HG02798 (cell line): ENCODE measurements around the gene DCLK1.
"Not testable (repeated sequence)": the region's sequence is repeated elsewhere in the genome, so short reads cannot be mapped to it uniquely, and the experiment has no call there.

Experiments used
- ATAC-seq: cut with Tn5 transposase; IDR thresholded peaks from one replicate; pipeline ENCODE4 v1.9.1; 2021; ENCODE audit warnings: mild to moderate bottlenecking; ENCODE audit not compliant: unreplicated experiment, poor library complexity

DCLK1 gene

DNA sequence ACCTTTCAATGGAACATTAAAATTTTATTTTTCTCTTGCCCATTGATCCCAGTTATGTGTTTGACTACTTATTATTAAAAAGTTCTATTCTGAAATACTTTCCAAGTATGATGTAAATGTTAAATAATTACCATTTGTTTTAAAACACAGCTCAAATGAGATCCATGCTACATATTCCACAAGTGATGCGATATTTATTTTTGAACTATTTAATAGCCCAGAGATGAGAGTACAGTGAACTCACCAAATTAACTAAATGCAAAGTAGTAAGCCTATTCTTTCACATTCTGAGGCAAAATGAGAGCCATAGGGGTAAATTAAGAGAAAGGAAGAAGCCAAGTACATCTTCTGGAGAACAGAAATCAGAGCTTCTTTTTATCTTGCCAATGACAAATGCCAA is 1.2 kb upstream of the DCLK1 start:
- no peak for ATAC-seq

DNA sequence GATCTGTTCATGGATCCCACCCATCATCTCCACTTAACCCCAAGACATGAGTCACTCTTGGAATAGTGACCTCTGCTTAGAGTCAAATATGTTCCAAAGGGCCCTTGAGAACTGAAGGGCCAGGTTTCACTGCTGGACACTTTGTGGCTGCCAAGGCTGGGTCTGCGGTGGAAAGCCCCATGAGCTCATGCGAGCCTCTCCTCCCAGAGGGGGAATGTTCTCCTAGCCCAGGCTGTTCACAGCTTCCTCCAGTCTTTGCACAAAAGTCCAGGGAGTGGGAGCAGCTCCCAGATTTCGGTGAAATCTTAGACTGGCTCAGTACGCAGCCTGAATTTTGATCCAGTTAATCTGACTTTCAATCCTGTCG is 732 bp upstream of the DCLK1 start:
- ATAC-seq: no peak

DNA sequence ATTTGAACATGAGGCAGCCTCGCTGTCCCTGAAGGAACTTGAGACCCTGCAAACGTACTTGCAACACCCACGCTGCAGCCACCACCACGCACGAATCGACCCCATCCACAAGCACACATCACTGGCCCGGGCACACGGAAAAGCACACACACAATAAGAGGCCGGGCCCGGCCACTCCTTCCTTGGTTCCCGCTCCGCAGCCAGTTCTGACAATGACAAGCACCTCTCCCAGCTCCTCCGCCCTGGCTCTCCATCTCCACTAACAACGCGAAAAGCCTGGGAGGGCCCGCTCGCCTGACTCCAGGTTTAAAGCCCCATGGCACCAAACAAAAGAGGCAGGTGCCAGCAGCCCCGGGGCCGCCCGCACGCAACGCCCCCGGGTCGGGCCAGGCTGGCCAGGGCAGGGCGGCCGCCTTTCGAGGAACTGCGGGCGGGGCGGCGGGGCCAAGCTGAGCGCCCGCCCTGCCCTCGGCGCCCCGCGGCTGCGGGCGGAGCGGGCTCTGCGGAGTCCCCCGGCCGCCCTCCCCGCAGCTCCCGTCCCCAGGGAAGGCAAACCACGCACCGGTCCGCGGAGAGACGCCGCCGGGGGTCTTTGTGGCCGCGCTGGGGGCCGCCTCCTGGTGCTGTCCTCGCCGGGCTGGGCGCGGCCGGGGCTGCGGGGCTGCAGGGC is 495 bp downstream of the DCLK1 start:
- ATAC-seq: no peak

DNA sequence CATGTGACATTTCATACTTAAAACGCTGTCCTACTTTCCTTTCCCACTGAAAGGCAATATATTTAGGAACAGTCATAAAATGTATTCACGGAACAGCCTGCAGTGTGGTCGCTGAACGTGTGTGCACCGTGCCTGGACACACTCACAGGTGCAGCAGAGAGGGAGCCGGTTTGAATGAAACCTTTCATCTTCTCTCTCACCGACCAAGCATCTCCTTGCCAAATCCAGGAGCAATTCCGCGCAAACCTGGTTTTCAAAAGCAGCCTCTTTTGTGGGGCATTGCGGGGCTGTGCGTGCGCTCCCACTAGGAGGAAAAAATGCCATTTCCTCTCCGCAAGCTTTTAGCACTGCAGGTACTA is 1.0 kb downstream of the DCLK1 start:
- no peak for ATAC-seq

DNA sequence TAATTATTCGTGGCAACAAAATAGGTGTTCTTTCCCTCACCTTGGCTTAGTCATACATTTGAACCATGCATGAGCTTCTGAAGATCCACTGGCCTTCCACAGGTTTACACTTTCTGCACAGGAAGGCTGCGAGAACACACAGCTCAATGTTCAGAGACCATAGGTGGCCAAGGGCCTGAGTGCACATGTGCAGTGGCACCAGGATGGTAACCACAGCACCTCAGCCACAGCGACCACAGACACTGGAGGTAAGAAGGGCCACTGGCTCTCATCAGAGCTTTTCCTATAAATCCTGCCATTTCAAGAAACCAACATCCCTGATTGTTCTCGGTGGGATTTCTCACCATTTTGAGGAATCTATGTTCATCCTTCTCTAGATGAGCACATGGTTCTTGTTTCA is 1.6 kb downstream of the DCLK1 start:
- ATAC-seq: no peak

DNA sequence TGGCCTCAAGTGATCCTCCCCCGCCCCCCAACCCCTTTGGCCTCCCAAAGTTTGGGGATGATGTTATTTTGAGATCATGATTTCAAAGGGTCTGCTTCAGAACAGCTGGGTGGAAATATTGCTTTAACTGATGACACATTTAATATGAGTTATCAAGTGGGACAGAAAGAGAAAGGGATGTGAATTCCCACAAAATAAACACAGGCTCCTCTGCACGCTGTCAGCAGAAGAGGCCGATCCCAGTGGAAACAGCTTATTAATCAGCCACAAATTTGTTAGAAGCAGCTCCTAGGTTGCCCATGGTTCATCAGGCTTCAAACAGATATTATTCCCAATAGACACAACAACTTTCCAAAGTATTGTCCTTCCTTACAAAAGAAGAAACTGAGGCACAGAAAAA is 4.7 kb downstream of the DCLK1 start:
- ATAC-seq: no peak

DNA sequence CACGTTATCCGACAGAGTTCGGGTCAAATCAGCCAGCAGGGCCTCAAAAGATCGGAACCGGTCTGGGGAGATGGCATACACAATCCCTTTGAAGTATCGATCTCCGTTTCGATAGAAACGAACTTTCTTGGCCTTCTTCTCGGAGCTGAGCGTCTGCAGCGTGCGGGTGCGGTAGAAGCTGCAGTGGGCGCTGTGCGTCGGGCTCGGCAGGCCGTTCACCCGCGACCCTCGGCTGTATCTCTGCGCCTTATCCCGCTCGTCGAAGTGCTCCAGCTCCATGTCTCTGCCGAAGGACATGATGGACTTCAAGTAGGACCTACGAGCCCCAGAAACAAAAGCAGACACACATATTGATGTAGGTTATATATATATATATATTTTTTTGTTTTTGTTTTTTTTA is 5.3 kb downstream of the DCLK1 start:
- no peak for ATAC-seq

DNA sequence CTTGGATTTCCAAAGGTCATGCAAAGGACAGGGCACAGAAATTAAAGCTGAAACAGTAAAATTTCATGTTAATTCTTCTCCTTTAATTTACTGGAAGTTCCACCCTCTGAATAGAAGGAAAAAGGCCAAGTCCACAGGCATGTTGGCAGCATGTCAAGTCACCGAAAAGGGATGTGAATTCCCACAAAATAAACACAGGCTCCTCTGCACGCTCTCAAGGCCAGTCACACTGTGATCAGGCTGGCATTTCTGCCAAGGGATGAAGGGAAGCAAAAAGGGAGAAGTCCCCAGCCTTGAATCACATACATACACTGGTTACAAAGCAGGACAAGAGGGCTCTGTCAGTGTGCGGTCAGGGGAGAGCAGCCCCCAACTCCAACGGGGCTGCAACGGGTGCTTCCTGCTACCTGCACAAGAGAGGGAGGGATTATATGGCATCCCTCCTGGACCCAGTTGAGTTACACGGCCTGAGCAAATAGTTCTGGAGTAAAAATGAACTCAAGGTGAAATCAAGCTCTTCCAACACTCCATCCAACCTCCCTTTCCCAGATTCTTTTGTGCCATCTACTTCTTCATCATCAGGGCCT is 6.9 kb downstream of the DCLK1 start:
- no peak for ATAC-seq

DNA sequence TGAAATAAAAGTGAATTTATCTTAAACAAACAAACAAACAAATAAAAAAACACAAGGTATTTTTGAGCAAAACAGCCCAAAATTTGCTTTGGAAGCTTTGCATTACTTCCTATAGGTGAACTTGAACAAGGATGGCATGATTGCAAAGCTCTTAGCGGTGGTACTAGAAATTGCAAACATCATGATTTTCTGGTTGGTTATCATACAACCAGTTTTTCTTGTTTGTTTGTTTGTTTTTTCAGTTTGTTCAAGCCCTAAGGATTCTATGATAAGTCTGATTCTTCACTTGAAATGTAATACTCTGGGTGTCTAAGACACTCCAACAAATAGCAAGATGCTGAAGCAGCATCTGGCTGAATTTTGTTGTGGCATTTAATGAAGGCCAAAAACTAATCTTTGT is 15.9 kb downstream of the DCLK1 start:
- ATAC-seq: no peak

DNA sequence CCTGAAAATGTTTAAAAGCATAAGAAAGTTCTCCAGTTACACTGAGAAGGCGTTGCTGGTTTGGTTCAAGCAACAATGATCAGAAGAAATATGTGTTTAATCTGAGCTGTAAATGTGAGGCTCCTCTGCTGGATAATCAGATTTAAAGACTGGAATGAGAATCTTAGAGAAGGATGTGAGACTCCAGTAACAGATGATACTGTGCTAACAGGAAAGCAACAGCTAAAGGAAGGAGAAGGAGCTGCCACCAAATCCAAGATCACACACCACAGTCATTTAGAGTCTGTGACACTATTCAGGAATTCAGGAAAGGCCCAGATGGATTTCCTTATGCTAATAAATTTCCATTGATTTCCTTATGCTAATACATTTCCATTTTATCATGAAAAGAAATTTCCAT is 16.9 kb downstream of the DCLK1 start:
- no peak for ATAC-seq

DNA sequence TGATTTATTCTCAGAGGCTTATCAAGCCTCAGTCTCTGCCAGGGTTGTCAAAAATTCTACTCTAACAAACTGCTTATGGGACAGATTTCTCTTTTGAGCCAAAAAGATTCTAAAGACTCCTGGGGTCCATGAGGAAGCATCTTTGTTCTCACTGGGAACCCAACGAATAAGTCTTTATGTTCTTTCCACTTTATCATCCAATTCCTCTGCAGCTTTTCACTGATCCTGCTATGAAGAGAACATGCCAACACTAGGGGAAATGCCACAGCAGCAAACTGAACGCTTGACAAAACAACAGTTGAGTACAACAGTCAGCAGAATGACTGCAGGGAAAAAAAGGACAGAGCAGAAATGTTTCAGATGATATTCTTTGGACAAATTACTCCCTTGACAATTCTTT is 22.2 kb downstream of the DCLK1 start:
- no peak for ATAC-seq

DNA sequence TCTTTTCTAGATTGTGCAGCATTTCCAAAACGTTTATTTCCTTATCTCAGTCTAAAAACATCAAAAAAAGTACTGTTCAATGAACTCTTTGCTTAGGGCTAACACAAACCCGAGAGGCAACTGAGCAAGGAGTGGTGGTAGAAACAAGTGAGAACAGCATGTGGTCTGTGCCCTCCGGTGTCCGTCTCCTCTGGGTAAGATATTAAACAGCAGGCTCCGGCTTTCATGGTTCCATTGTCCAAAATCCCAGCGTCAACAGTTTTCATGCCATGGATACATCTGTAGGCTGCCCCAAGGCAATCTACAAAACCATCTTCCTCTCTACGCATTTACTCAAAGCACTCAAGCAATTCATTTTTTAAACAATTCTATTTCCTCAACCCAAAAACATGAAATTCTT is 22.8 kb downstream of the DCLK1 start:
- ATAC-seq: no peak

DNA sequence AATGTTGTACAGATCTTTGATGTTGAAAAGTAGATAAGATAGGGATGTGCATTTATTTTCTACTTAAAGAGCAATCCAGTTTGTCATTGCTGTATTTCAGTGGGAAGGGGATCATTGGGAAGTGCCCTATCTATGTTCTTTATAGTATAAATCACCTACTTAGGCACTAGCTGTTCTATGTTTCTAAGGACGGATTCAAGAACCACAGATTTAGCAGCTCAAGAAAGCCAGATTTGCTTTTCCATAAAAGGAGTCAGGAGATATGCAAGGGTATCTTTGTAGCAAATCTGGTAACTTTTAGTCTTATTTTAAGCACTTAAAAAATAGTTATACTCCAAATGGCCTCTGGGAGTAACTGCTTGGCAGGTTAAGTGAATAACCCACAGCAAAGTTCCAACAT is 23.7 kb downstream of the DCLK1 start:
- ATAC-seq: no peak

DNA sequence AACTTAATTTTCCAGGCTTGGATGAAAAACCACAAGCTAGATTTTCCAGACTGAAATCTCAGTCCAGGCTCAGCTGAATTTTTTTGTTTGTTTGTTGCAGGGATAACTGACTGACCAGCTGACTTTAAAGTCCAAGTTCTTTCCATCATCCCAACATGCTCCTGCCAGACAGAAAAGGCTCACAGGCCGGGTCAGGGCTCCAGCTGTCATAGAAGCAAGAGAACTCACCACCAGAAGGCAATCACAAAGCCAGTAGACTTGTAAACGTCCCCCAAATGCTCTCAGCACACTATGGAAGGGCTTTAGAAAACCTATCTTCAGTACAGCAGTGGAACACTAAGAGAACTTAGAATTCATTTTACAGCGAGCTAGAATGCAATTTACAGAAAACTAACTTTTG is 25.5 kb downstream of the DCLK1 start:
- no peak for ATAC-seq

DNA sequence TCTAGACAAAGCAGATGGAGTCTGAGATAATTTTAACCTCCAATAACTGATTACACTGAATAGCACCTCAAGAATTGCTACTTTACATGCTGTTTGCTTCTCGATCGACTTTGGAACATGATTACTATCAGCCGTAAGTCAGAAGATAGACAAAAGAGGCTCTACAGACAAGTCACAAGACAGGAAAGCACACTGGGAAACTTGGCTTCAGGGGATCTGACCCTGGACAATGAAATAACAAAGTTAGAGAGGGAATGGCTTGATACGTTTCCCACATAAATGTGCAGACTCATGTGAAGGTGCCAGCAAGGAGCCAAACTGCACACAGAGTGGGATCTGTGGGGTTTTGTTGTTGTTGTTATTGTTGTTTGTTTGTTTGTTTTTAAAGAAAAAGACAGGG is 28.5 kb downstream of the DCLK1 start:
- ATAC-seq: no peak

DNA sequence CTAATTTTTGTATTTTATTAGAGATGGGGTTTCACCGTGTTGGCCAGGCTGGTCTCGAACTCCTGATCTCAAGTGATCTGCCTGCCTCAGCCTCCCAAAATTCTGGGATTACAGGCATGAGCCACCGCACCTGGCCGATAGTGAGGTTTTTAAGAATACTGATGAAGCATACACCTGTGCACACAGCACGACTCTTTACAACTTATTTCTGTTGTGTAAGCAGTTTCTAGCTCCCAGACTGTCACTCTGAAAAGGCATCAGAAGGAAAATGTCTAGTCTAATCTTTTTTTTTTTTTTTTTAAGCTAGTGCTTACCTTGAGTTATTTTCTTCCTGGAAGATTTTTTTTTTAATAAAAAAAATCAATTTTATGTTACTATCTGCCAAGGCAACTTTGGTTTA is 29.3 kb downstream of the DCLK1 start:
- not testable (repeated sequence) for ATAC-seq

DNA sequence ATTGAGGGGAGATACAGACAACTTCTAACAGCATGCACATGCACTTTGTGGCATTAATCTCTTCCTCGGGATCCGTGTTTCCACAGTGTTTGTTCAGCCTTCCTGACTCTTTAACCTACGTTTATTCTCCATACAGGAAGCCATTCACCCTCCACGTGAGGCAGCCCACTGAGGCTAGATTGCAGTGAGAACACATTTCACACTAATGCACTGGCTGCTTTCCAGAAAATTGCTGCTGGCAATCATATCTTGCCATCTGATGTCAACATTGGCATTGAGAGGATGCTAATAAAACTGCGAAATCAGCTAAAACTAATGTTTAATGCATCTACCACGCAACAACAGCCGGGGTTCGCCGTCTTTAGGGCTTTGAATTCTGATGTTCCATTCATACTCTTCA is 30.0 kb downstream of the DCLK1 start:
- ATAC-seq: no peak

DNA sequence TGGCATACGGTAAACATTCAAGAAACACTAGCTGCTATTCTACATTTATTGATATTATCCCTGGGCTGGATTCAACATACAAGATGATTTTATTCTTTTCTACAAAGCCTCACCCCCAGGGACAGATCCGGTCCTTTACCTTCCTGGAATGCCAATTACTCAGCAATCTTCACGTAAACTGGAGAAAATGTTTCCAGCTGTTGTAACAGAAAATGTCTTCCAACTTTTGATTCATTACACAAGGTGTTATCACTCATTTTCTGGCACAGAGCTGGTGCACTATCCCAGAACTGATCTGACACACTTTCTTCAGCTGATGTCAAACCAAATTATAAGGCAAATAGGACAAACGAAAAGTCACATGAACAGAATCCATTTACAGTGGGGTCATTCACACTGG is 33.1 kb downstream of the DCLK1 start:
- ATAC-seq: no peak

DNA sequence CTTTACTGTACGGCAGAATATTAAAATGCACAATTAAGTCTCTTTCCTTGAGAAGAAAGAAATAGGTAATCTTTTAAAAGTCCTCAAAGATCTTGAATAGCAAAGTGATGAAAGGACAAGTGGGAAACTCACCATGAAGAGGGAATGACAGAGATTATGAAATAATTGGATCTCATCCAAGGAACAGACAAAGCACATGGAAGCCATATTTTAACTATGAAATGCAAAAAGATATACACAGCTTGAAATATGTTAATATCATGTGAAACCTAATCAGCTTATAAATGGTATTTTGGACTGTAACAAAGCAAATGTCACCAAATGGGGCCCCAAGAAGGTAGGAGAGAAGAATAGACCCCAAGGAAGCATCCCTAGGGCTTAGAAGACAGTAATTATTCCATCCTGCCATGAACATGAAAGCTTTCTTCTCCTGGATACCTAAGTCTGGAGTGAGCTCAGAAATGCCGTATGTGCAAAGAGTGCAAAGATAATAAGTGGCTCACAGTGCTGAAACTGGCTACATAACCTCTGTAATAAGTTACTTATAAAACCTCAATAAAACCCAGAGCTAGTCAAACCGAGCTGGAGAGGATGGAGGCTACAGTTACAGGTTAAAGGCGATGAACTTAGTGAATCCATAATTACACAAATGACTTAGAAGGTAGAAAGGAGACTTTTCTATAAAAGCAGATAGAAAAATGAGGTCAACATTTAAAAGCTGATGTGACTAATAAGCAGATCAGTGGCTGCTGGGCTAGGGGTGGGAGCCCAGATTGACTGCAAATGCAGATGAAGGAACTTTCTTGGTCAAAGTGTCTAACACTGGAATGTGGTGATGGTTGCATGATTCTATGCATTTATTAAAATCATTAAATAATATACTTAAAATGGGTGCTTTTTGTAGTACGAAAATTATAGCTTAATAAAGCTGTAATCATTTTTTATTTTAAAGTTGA is 34.4 kb downstream of the DCLK1 start:
- no peak for ATAC-seq

DNA sequence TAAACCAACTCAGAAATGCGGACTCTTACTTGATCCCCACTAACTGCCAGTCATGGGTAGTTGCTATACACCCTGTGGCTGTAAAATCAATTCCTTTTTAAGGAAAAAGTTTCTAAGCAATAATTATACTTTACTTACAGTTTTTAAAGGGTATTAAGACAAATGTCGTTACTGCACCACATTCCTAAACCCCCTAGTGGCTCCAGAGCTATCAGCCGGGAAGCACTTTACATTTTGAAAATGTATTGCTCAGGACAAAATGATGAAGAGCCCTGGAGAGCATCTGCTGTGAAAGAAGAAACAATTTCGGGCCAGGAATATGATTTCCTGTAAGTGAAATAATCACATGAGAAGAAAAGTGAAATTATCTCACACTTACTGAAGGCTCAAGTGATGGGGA is 36.7 kb downstream of the DCLK1 start:
- no peak for ATAC-seq

DNA sequence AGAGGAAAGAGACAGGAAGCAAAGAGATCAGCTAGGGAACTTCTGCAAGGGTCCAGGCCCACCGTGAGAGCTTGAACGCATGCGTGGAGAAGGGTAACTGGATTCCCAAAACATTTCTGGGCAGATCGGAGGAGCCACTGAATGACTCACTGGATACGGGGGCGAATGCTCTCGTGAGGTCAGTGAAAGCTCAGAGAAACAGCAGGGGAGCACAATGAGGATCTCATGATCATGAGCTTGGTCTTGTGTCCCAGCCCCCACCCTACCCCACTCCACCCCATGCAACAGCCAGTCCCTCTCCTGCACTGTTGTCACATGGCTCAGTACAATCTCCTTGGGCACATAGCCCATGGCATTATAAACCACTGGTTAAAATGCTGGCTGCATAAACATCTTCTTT is 40.6 kb downstream of the DCLK1 start:
- no peak for ATAC-seq
